HepG2 (cell line): ENCODE data around the gene DHRS4L2. TPM values are rescaled to one million over a fixed set of nuclear protein-coding genes. Genes with fewer than 3 reads are reported as not detected.
A peak's percentile ranks its signal among the peaks of the same experiment; 100 is the strongest.

Source experiments
- ATM ChIP-seq: fragments of 450-650 bp; IDR thresholded peaks from 2 replicates; pipeline ENCODE4 v1.7.1; 2017; ENCODE audit warnings: mild to moderate bottlenecking, borderline replicate concordance
- FIP1L1 ChIP-seq: fragments of 200-400 bp; formaldehyde crosslinking; IDR thresholded peaks from 2 replicates; pipeline ENCODE4 v1.6.1; 2018; ENCODE audit warnings: low read depth, mild to moderate bottlenecking, low read length, moderate library complexity, borderline replicate concordance; ENCODE audit not compliant: insufficient read depth
- FOXC1 ChIP-seq: sonication (generic); formaldehyde crosslinking; IDR thresholded peaks from 2 replicates; pipeline ENCODE4 v1.8.0; 2022; ENCODE audit warnings: mild to moderate bottlenecking, missing genetic modification reagents, borderline replicate concordance
- GPN1 ChIP-seq: sonication (generic); formaldehyde crosslinking; IDR thresholded peaks from 2 replicates; pipeline ENCODE4 v1.5.1; 2020; ENCODE audit warnings: missing genetic modification reagents, borderline replicate concordance
- HBP1 ChIP-seq: IDR thresholded peaks from 2 replicates; pipeline ENCODE4 v1.6.1; 2016; ENCODE audit warnings: low read depth, control low read depth
- HNF4G ChIP-seq, 2 experiments: sonication (generic) in 1 of 2; formaldehyde crosslinking in 1 of 2; IDR thresholded peaks; 2 replicates each; pipeline versions ENCODE4 v1.4.0 to v1.6.1; 2011 to 2020; ENCODE audit warnings: borderline replicate concordance in 2 of 2, low read depth in 2 of 2, mild to moderate bottlenecking in 2 of 2, low read length in 1 of 2, missing genetic modification reagents in 1 of 2, moderate library complexity in 1 of 2
- HOXA3 ChIP-seq: sonication (generic); formaldehyde crosslinking; IDR thresholded peaks from 2 replicates; pipeline ENCODE4 v1.5.0; 2020; ENCODE audit warnings: missing genetic modification reagents
- HOXA7 ChIP-seq: sonication (generic); formaldehyde crosslinking; IDR thresholded peaks from 2 replicates; pipeline ENCODE4 v1.8.1; 2022; ENCODE audit warnings: mild to moderate bottlenecking, missing genetic modification reagents, moderate library complexity
- IRF9 ChIP-seq: sonication (generic); formaldehyde crosslinking; IDR thresholded peaks from 2 replicates; pipeline ENCODE4 v1.8.0; 2022; ENCODE audit warnings: missing genetic modification reagents, mild to moderate bottlenecking, borderline replicate concordance
- PHF20 ChIP-seq: sonication (generic); formaldehyde crosslinking; IDR thresholded peaks from 2 replicates; pipeline ENCODE4 v1.5.0; 2020; ENCODE audit warnings: mild to moderate bottlenecking, missing genetic modification reagents
- SKIL ChIP-seq: sonication (generic); formaldehyde crosslinking; IDR thresholded peaks from 2 replicates; pipeline ENCODE4 v1.8.0; 2022; ENCODE audit warnings: missing genetic modification reagents, mild to moderate bottlenecking, moderate library complexity, borderline replicate concordance
- SP140L ChIP-seq: sonication (generic); formaldehyde crosslinking; IDR thresholded peaks from 2 replicates; pipeline ENCODE4 v1.4.0; 2020; ENCODE audit warnings: missing genetic modification reagents, borderline replicate concordance
- TCF7L2 ChIP-seq: IDR thresholded peaks from 2 replicates; pipeline ENCODE4 v1.6.1; 2011; ENCODE audit warnings: mild to moderate bottlenecking, low read depth, low read length, moderate library complexity
- ZBTB8A ChIP-seq: sonication (generic); formaldehyde crosslinking; IDR thresholded peaks from 2 replicates; pipeline ENCODE4 v1.4.0; 2020; ENCODE audit warnings: mild to moderate bottlenecking, low read depth, missing genetic modification reagents, borderline replicate concordance
- ZHX1 ChIP-seq: sonication (generic); formaldehyde crosslinking; IDR thresholded peaks from 2 replicates; pipeline ENCODE4 v1.8.1; 2022; ENCODE audit warnings: low read depth, mild to moderate bottlenecking, missing genetic modification reagents
- ZNF260 ChIP-seq: sonication (generic); formaldehyde crosslinking; IDR thresholded peaks from 2 replicates; pipeline ENCODE4 v1.4.0; 2020; ENCODE audit warnings: missing genetic modification reagents, low read depth, mild to moderate bottlenecking, borderline replicate concordance
- ZNF382 ChIP-seq: sonication (generic); formaldehyde crosslinking; IDR thresholded peaks from 2 replicates; pipeline ENCODE4 v1.5.0; 2020; ENCODE audit warnings: missing genetic modification reagents, mild to moderate bottlenecking, borderline replicate concordance
- ZNF576 ChIP-seq: sonication (generic); formaldehyde crosslinking; IDR thresholded peaks from 2 replicates; pipeline ENCODE4 v1.4.0; 2020; ENCODE audit warnings: mild to moderate bottlenecking, missing genetic modification reagents
- ZSCAN21 ChIP-seq: sonication (generic); formaldehyde crosslinking; IDR thresholded peaks from 2 replicates; pipeline ENCODE4 v1.8.0; 2022; ENCODE audit warnings: mild to moderate bottlenecking, missing genetic modification reagents, moderate library complexity, borderline replicate concordance
- ZSCAN30 ChIP-seq: sonication (generic); formaldehyde crosslinking; IDR thresholded peaks from 2 replicates; pipeline ENCODE4 v1.5.0; 2020; ENCODE audit warnings: mild to moderate bottlenecking, missing genetic modification reagents
- polyA plus RNA-seq, 8 experiments: library from polyadenylated mRNA; depleted of rRNA in 3 of 8; stranded (reverse) in 7 of 8; unstranded in 1 of 8; fragments of >200 nt; fragmentation: Illumina TruSeq in 4 of 8; extraction: Trizol in 4 of 8; gene quantifications; 2 replicates each; pipeline versions ENCODE4 v1.2.1 to v1.2.3, GENCODE V29; 2011 to 2016; ENCODE audit warnings: low read depth in 4 of 8, missing spikeins in 1 of 8, mixed read lengths in 1 of 8; ENCODE audit not compliant: insufficient read depth in 1 of 8
- total RNA-seq, 5 experiments: library from RNA; depleted of rRNA; stranded (reverse); fragments of >200 nt; fragmentation: Illumina TruSeq; extraction: Trizol; gene quantifications; 2 replicates each; pipeline ENCODE4 v1.2.3, GENCODE V29; 2016; ENCODE audit warnings: low read depth in 1 of 5

The DHRS4L2 gene
- total and polyA plus RNA-seq, 2 of the 13 experiments (the other 11 are each of a cell fraction or from before 2014, with no cell fraction given), result 24.7 to 38.2 TPM

GRCh38 chr14:24032727-24033418 lies 44.1 kb downstream of the DHRS4L2 start (continued):
- no peak for TF ChIP-seq ZNF382 (CRISPR knock-in tag)
- TF ChIP-seq HBP1, result peak; percentile 61; the same call in 1 of the 2 replicates
- TF ChIP-seq ZSCAN21 (CRISPR knock-in tag), result peak; percentile 83; the same call in 1 of the 2 replicates
- TF ChIP-seq ZNF260, result no peak
- TF ChIP-seq SKIL (CRISPR knock-in tag), result 0 out of 2 replicates have a peak, but pooled peaks have one; percentile 5
- no peak for TF ChIP-seq FIP1L1
- no peak for TF ChIP-seq ZHX1 (CRISPR knock-in tag)
- no peak for TF ChIP-seq IRF9 (CRISPR knock-in tag)
- no peak for TF ChIP-seq GPN1 (CRISPR knock-in tag)
- TF ChIP-seq FOXC1, result 0 out of 2 replicates have a peak, but pooled peaks have one; percentile 48
- no peak for TF ChIP-seq ZSCAN30 (CRISPR knock-in tag)
- TF ChIP-seq ATM, result no peak
- TF ChIP-seq HNF4G (IDR thresholded peaks at IDR 0.05; ENCODE audit: borderline replicate concordance, low read depth, low read length), result no peak
- no peak for TF ChIP-seq HNF4G (CRISPR knock-in tag; IDR thresholded peaks at IDR 0.05; ENCODE audit: borderline replicate concordance, low read depth)
- TF ChIP-seq PHF20 (CRISPR knock-in tag), result no peak
- TF ChIP-seq SP140L, result no peak
- TF ChIP-seq ZBTB8A (CRISPR knock-in tag), result no peak
- TF ChIP-seq HOXA7 (CRISPR knock-in tag), result no peak
- peak; percentile 29; the same call in 1 of the 2 replicates for TF ChIP-seq HOXA3 (CRISPR knock-in tag)
- no peak for TF ChIP-seq TCF7L2
- no peak for TF ChIP-seq ZNF576
